Gastrocnemius medialis (tissue), 4 donors: ENCODE data around the gene RGP1. TPM values are rescaled to one million over a fixed set of nuclear protein-coding genes. Genes with fewer than 3 reads are reported as not detected.

Source experiments
- ATAC-seq, 2 donors: fragments of 150-250 bp; one replicate each; pipeline ENCODE4 v1.9.1; 2016
- DNase-seq, 2 donors: peaks; one replicate each; pipeline ENCODE4 v3.0.0-alpha.2; 2019
- H3K27ac ChIP-seq, 4 donors: fragments of 200-600 bp; sonication (generic); 1 replicate in 1 of 4; 2 replicates in 3 of 4; pipeline ENCODE4 v1.5.1; 2016 to 2018; ENCODE audit warnings: mild to moderate bottlenecking in 2 of 4, moderate library complexity in 1 of 4
- H3K27me3 ChIP-seq, 3 donors: fragments of 200-600 bp; sonication (generic) in 2 of 3; 1 replicate in 1 of 3; 2 replicates in 2 of 3; pipeline versions ENCODE4 v1.5.1 to v1.6.0; 2016 to 2019; ENCODE audit warnings: mild to moderate bottlenecking in 1 of 3, moderate library complexity in 1 of 3
- H3K36me3 ChIP-seq, 2 donors: fragments of 200-600 bp; sonication (generic) in 1 of 2; one replicate each; pipeline ENCODE4 v1.5.1; 2017 to 2018
- H3K4me1 ChIP-seq, 2 donors: fragments of 200-600 bp; sonication (generic) in 1 of 2; one replicate each; pipeline ENCODE4 v1.5.1; 2016 to 2017; ENCODE audit warnings: mild to moderate bottlenecking in 2 of 2
- H3K4me3 ChIP-seq, 4 donors: fragments of 200-600 bp; sonication (generic) in 3 of 4; 1 replicate in 1 of 4; 2 replicates in 3 of 4; pipeline ENCODE4 v1.5.1; 2016 to 2019; ENCODE audit warnings: mild to moderate bottlenecking in 2 of 4
- H3K9me3 ChIP-seq, 3 donors: fragments of 200-600 bp; sonication (generic) in 2 of 3; 1 replicate in 1 of 3; 2 replicates in 2 of 3; pipeline ENCODE4 v1.5.1; 2016 to 2019
- CTCF ChIP-seq, 5 experiments: fragments of 450-650 bp in 3 of 5; fragments of 200-600 bp in 2 of 5; sonication (generic) in 2 of 5; IDR thresholded peaks in 4 of 5; conservative IDR thresholded peaks in 1 of 5; 1 replicate in 4 of 5; 2 replicates in 1 of 5; pipeline ENCODE4 v1.5.1; 2016 to 2019; ENCODE audit warnings: antibody characterized with exemption in 5 of 5, mild to moderate bottlenecking in 3 of 5, moderate library complexity in 3 of 5
- POLR2A ChIP-seq, 2 donors: fragments of 450-650 bp; IDR thresholded peaks; one replicate each; pipeline ENCODE4 v1.6.1; 2017; ENCODE audit warnings: antibody characterized with exemption in 2 of 2, mild to moderate bottlenecking in 2 of 2, moderate library complexity in 2 of 2
- in situ Hi-C, 4 donors: fragments of 200-750 bp; cut with MboI; loops; one replicate each; pipeline versions ENCODE4 v1.15.0 to v1.8.0; 2017; ENCODE audit warnings: low sequenced_read_pairs in 4 of 4
- intact Hi-C: fragments of 100-400 bp; cut with DNase I; formaldehyde crosslinking; loops from one replicate; pipeline ENCODE4 v1.15.1; 2023; ENCODE audit warnings: low total_unique reads
- total RNA-seq, 4 donors: library from RNA; depleted of rRNA; stranded (reverse); fragments of >200 nt; gene quantifications; one replicate each; pipeline versions ENCODE4 v1.1.0 to v1.2.3, GENCODE V29; 2016

Gene RGP1
- total RNA-seq, 4 donors from 2014 or later = 22.0 to 41.1 (median 36.3) TPM

GRCh38 chr9:35763803-35764202 lies 14.7 kb downstream of the RGP1 start:
- H3K27ac ChIP-seq = no peak overlapping the region
- H3K4me1 ChIP-seq = peaks cover 0 to 6% of the 10 kb centered on the region in 2 donors
- H3K4me3 ChIP-seq = no peak overlapping the region
- TF ChIP-seq POLR2A (IDR thresholded peaks at IDR 0.05) (no peak), CTCF (IDR thresholded peaks at IDR 0.05 in 4 of 5, conservative IDR thresholded peaks at IDR 0.05 in 1 of 5) (no peak)
- H3K9me3 ChIP-seq = no peaks in the 10 kb centered on the region
- in situ Hi-C loops (no loop called here), intact Hi-C loops (no loop called here)
- H3K36me3 ChIP-seq = no peaks in the 10 kb centered on the region
- no peak for ATAC-seq
- no peaks in the 10 kb centered on the region for H3K27me3 ChIP-seq
- no peak for DNase-seq

GRCh38 chr9:35766997-35767396 lies 17.9 kb downstream of the RGP1 start:
- intact Hi-C loops = no loop called here
- H3K27ac ChIP-seq = no peak overlapping the region
- ATAC-seq = no peak

GRCh38 chr9:35767458-35767857 lies 18.4 kb downstream of the RGP1 start:
- no peak for ATAC-seq
- no peak for DNase-seq
- intact Hi-C loops (no loop called here), in situ Hi-C loops (no loop called here)
- Histone ChIP-seq H3K27ac (no peak overlapping the region), H3K9me3 (no peaks in the 10 kb centered on the region), H3K4me3 (no peak overlapping the region), H3K27me3 (no peaks in the 10 kb centered on the region), H3K36me3 (no peaks in the 10 kb centered on the region), H3K4me1 (peaks cover 21 to 26% of the 10 kb centered on the region in 2 donors)
- TF ChIP-seq CTCF (IDR thresholded peaks at IDR 0.05 in 4 of 5, conservative IDR thresholded peaks at IDR 0.05 in 1 of 5) (no peak), POLR2A (IDR thresholded peaks at IDR 0.05) (no peak)

More at GRCh38 chr9:35766997-35767396, 17.9 kb downstream of the RGP1 start:
- Histone ChIP-seq H3K9me3 (no peaks in the 10 kb centered on the region), H3K27me3 (no peaks in the 10 kb centered on the region), H3K36me3 (no peaks in the 10 kb centered on the region), H3K4me3 (no peak overlapping the region), H3K4me1 (peaks cover 17 to 25% of the 10 kb centered on the region in 2 donors)
- in situ Hi-C loops = no loop called here
- no peak for TF ChIP-seq CTCF (IDR thresholded peaks at IDR 0.05 in 4 of 5, conservative IDR thresholded peaks at IDR 0.05 in 1 of 5)
- no peak for TF ChIP-seq POLR2A (IDR thresholded peaks at IDR 0.05)
- no peak for DNase-seq

GRCh38 chr9:35769763-35770162 lies 20.7 kb downstream of the RGP1 start:
- Histone ChIP-seq H3K4me3 (no peak overlapping the region), H3K9me3 (no peaks in the 10 kb centered on the region), H3K36me3 (no peaks in the 10 kb centered on the region), H3K27ac (no peak overlapping the region), H3K27me3 (no peaks in the 10 kb centered on the region), H3K4me1 (peaks cover 22 to 26% of the 10 kb centered on the region in 2 donors)
- intact Hi-C loops = no loop called here
- TF ChIP-seq CTCF (IDR thresholded peaks at IDR 0.05 in 4 of 5, conservative IDR thresholded peaks at IDR 0.05 in 1 of 5) = no peak
- no peak for TF ChIP-seq POLR2A (IDR thresholded peaks at IDR 0.05)
- DNase-seq (no peak), ATAC-seq (no peak)
- in situ Hi-C loops = no loop called here

- DNase-seq = peak in 1 of 2 donors; percentile 59
- Histone ChIP-seq H3K9me3 (no peaks in the 10 kb centered on the region), H3K36me3 (no peaks in the 10 kb centered on the region), H3K27me3 (no peaks in the 10 kb centered on the region), H3K27ac (peak overlapping the region; percentile 65 to 75 (median 68)), H3K4me3 (no peak overlapping the region), H3K4me1 (peaks cover 28 to 38% of the 10 kb centered on the region in 2 donors)
- TF ChIP-seq POLR2A (IDR thresholded peaks at IDR 0.05) = no peak
- in situ Hi-C loops = no loop called here
- peak; percentile 87 to 95 for ATAC-seq
- intact Hi-C loops = no loop called here
These were observed 22.0 kb downstream of the RGP1 start for GRCh38 chr9:35771075-35771433.
